GM10266 (cell line): ENCODE results near the gene MACROD2.

Experiments used
- DNase-seq: peaks from one replicate; pipeline ENCODE4 v3.0.0; 2012; ENCODE audit errors: extremely low spot score
- CTCF ChIP-seq: IDR thresholded peaks from 2 replicates; pipeline ENCODE4 v1.5.1; 2012; ENCODE audit warnings: mild to moderate bottlenecking, low read depth; ENCODE audit not compliant: control insufficient read depth, insufficient read depth; ENCODE audit errors: missing control alignments

The MACROD2 gene

GRCh38 chr20:15176929-15177328 lies 1181.6 kb downstream of the MACROD2 start:
- TF ChIP-seq CTCF: no peak
- DNase-seq: no peak

- DNase-seq: no peak
- TF ChIP-seq CTCF: no peak
Observed at GRCh38 chr20:15178581-15178980, 1183.3 kb downstream of the MACROD2 start.

GRCh38 chr20:15179381-15179780 lies 1184.1 kb downstream of the MACROD2 start:
- no peak for DNase-seq
- TF ChIP-seq CTCF: no peak

- TF ChIP-seq CTCF: no peak
Observed at GRCh38 chr20:15179781-15180180, 1184.5 kb downstream of the MACROD2 start.

GRCh38 chr20:15185322-15185721 lies 1190.0 kb downstream of the MACROD2 start:
- TF ChIP-seq CTCF: no peak
- no peak for DNase-seq

More at GRCh38 chr20:15179781-15180180, 1184.5 kb downstream of the MACROD2 start:
- DNase-seq: no peak

GRCh38 chr20:15185913-15186312 lies 1190.6 kb downstream of the MACROD2 start:
- TF ChIP-seq CTCF: no peak
- DNase-seq: no peak

GRCh38 chr20:15187612-15188011 lies 1192.3 kb downstream of the MACROD2 start:
- no peak for TF ChIP-seq CTCF
- no peak for DNase-seq
